GM18498 (cell line): ENCODE results near the gene NSFL1C.

Source experiments
- ATAC-seq: cut with Tn5 transposase; IDR thresholded peaks from one replicate; pipeline ENCODE4 v1.9.1; 2021; ENCODE audit warnings: mild to moderate bottlenecking, moderate library complexity; ENCODE audit not compliant: unreplicated experiment

The NSFL1C gene

DNA sequence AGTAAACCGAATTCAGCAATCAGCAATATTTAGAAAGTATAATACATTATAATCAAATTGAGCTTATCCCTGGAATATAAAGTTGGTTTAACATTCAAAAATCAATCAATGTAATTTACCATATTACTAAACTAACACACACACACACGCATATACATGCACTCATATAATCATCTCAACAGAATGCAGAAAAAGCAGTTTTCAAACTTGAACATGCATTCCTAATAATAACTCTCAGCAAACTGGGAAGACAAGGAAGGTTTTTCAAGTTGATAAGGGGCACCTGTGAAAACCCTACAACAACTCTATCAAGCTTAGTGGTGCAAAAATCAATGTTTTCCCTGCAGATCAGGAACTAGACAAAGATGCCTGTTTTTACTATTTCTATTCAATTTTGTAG lies 19.9 kb upstream of the NSFL1C start:
- no peak for ATAC-seq

DNA sequence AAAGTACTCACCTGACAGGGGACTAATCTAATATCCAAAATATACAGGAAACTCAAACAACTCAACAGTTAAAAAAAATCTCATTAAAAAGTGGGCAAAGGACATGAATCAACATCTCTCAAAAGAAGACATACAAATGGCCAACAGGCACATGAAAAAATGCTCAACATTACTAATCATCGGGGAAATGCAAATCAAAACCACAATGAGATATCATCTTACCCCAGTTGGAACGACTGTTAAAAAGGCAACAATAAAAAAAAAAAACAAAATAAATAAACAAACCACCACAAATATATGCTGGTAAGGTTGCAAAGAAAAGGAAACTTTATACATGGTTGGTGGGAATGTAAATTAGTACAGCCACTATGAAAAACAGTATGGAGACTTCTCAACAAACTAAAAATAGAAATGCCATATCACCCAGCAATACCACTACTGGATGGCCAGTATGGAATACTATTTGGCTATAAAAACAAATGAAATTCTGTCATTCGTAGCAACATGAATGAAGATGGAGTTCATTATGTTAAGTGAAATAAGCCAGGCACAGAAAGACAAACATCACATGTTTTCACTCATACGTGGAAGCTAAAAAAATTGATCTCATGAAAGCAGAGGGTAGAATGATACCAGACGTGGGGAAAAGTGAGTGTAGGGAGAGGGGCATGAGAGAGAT lies 17.9 kb upstream of the NSFL1C start:
- ATAC-seq = no peak

GRCh38 chr20:1479831-1480595 lies 13.4 kb upstream of the NSFL1C start:
- ATAC-seq = no peak

DNA sequence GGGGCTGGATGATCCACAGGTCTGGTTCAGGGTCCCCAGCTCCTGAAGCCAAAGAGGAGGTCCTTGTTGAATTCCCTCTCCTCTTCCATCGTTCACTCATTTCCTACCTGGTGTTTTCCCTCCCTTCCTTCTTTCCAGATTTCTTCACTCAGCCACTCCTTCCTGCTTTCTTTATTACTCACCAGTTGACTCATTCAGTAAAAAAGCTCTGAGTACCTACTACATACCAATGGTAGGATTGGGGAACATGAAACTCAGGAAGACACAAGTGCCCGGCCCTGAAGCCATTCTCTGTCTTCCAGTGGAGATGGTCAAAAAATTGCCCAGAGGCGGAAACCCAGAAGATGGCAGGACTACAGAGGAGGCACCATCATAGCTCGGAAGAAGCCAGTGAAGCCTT lies 11.9 kb upstream of the NSFL1C start:
- ATAC-seq = no peak

- no peak for ATAC-seq
Measured at GRCh38 chr20:1477896-1478490, 11.3 kb upstream of the NSFL1C start.

DNA sequence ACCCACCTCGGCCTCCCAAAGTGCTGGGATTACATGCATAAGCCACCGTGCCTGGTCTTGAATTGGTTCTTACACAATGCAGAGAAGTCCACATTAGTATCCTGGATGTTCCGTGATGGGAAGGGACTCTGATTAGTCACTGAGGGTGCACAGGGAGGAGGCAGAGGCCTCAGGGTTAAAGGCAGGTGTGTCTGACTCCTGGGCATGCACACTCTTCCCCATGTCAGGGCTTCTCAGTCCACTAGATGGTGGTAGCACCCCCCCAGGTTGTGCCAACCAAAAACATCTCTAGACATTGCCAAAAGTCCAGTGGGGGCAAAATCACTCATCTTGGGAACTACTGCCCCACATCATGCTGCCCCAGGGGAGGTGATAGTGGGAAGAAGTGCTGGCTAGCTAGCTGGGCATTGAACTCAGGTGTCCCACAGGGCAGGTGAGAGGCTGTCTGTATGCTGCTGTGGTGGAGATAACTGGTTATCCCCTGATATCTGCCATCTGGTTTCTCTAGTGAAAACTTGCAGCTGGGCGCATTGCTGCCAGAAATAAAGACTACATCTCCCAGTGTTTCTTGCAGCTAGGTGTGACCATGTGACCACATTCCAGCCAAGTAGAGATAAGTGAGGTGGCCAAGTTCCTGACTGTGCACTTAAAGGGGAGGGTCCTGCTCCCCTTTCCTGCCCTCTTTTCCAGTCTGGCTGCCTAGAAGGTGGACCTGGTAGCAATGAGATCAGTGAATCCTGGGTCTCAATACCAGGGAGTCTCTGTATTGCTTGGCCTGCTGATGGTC lies 8.4 kb upstream of the NSFL1C start:
- no peak for ATAC-seq

- ATAC-seq = no peak
Measured at GRCh38 chr20:1474325-1474724, 7.7 kb upstream of the NSFL1C start.

- ATAC-seq = no peak
Measured at GRCh38 chr20:1473246-1474220, 6.9 kb upstream of the NSFL1C start.

GRCh38 chr20:1472556-1473245 lies 6.1 kb upstream of the NSFL1C start:
- ATAC-seq = no peak

GRCh38 chr20:1471242-1471641 lies 4.6 kb upstream of the NSFL1C start:
- ATAC-seq = no peak

DNA sequence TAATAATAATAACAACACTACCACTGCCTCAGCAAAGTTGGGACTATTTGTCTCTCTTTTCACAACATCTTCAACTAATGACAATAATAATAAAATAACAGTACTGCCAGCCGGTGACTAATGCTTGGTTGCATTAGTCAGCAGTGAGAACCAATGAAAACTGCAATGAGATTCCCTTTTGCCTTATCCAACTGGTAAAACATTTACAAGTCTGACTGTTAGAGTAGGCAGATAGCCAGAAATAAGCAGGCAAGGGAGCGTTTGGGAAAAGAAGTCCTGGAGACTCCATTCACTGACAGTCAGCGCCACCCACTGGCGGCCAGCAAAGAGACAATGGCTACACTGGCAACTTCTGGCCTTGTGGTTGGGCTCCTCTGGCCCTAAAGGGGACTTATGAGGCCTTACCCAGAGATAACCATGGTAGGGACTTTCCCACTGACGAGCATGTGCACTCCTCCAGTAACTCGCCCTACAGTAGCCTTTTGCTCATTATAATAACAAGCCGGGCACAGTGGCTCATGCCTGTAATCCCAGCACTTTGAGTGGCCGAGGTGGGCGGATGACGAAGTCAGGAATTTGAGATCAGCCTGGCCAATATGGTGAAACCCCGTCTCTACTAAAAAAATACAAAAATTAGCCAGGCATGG lies 3.4 kb upstream of the NSFL1C start:
- ATAC-seq = no peak

DNA sequence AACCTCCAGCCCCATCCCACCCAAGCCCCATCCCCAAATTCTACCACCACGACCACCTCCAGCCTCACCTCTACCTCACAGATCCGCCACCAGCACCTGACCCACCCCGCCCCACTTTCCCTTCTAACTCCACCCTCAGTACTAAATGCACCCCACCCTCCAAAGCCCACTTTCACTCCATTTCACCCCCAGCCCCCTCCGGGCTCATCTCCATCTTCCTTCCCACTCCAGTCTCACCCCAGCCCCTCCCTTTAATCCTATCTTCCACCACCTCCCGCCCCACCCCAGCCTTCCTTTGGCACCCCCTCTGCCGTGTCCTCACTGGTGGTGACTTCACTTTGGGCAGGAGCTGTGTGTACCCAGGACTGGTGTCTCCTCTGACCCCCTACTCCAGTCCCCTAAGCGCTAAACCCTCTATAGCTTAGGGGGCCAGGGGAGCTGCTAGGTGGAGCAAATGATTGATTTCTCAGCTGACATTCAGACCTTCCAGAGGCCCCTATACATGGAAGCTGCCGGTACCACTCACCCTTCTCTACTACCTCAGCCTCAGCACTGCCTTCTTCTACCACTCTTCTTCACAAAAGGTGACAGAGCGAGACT lies 2.8 kb upstream of the NSFL1C start:
- no peak for ATAC-seq

GRCh38 chr20:1468117-1468624 lies 1.5 kb upstream of the NSFL1C start:
- no peak for ATAC-seq

DNA sequence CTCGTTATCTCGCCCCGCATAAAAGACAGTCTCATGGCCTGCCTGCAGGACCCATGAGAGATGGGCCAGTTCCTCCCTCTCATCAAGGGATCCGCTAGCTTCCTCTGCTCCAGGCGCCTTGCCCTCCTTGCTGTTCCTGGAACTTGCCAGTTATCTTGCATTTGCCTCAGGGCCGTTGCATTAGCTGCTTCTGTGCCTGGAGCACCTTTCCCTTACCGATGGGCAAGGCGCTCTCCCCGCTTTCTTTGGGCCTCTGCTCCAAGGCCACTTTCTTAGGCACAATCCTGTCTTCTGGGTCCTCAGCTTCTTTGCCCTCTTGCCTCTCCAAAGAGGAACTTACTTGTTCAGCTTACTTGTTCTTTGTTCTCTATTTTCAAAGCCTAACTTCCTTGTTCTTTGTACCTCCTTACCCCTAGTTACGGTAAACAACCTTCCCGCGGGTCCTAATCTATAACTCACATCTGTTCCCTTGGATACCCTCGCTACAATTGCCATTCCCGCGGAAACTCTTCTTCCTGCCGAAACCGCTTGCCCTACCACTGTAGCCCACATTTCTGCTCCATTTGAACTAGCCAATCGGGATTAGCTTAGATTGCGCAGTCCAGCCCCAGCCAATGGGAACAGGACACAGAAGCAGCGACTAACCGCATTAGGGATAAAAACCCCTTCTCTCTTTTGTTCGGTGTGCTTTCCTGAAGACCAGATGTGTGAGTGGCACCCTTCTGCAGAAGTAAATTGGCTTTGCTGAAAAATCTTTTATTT lies 887 bp upstream of the NSFL1C start:
- ATAC-seq = no peak

- no peak for ATAC-seq
Measured at GRCh38 chr20:1467082-1467354, 369 bp upstream of the NSFL1C start.

- no peak for ATAC-seq
Measured at GRCh38 chr20:1465470-1466210, 1.0 kb downstream of the NSFL1C start.

DNA sequence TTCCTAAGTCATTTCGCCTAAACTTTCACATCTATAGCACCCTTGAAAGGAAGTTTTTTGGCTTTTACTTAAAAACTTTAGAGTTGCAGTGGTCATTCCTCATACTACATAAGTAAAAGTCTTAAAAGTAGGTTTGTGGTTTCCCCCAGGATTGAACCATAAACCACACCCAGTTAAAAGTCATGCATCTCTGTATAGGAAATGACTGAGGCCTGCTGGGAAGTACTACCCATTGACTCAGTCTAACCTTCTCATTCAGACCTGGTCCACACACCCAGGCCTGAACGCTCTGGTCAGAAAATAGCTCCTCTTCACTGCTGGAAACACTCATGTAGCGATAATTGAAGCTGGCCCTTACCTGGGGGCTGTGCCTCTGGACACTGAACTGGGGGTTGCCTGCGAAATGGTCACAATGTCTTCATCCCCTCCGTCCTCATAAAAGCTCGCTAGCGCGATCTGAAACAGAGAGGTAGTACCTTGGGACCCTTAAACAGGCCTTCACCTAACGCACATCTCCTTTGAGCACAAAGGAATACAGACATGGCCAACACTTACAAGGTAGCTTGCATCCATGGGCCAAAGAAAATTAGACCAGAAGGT lies 2.6 kb downstream of the NSFL1C start:
- no peak for ATAC-seq
